ENCODE results near the gene FRRS1L. TPM values are rescaled to one million over a fixed set of nuclear protein-coding genes. Genes with fewer than 3 reads are reported as not detected.
"Not testable (repeated sequence)": the region's sequence is repeated elsewhere in the genome, so short reads cannot be mapped to it uniquely, and the experiment has no call there.

FRRS1L gene
- total RNA-seq, 1 donor from 2014 or later = not detected

DNA sequence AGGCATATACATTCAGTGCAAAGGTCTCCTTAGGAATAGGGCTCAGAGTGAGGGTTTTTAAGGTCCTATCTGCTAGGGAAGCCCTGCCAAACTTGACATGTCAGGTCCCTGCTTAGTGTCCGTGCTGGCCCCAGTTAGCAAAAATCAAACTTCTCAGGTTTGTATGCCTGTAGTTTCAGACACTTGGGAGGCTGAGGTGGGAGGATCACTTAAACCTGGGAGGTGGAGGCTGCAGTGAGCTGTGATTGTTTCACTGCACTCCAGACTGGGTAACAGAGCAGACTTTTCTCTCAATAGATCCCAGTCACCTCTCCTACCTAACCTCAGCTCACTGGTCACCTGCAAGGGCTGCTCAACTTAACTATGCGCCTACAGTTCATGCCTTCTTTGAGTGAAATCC is 28.6 kb downstream of the FRRS1L start:
- no peak overlapping the region for H3K4me3 ChIP-seq (ENCODE audit: low read depth, low read length)
- TF ChIP-seq, protein P1, sequence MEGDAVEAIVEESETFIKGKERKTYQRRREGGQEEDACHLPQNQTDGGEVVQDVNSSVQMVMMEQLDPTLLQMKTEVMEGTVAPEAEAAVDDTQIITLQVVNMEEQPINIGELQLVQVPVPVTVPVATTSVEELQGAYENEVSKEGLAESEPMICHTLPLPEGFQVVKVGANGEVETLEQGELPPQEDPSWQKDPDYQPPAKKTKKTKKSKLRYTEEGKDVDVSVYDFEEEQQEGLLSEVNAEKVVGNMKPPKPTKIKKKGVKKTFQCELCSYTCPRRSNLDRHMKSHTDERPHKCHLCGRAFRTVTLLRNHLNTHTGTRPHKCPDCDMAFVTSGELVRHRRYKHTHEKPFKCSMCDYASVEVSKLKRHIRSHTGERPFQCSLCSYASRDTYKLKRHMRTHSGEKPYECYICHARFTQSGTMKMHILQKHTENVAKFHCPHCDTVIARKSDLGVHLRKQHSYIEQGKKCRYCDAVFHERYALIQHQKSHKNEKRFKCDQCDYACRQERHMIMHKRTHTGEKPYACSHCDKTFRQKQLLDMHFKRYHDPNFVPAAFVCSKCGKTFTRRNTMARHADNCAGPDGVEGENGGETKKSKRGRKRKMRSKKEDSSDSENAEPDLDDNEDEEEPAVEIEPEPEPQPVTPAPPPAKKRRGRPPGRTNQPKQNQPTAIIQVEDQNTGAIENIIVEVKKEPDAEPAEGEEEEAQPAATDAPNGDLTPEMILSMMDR (IDR thresholded peaks at IDR 0.05; ENCODE audit: insufficient read depth, low read length, severe bottlenecking) = no peak
- no peaks in the 10 kb centered on the region for H3K27me3 ChIP-seq (ENCODE audit: control insufficient read depth, insufficient read depth, low read length)
- DNase-seq (ENCODE audit: low read depth) (no peak), FAIRE-seq (no peak)
- no peaks in the 10 kb centered on the region for H3K36me3 ChIP-seq (ENCODE audit: control insufficient read depth, insufficient read depth, low read length)

DNA sequence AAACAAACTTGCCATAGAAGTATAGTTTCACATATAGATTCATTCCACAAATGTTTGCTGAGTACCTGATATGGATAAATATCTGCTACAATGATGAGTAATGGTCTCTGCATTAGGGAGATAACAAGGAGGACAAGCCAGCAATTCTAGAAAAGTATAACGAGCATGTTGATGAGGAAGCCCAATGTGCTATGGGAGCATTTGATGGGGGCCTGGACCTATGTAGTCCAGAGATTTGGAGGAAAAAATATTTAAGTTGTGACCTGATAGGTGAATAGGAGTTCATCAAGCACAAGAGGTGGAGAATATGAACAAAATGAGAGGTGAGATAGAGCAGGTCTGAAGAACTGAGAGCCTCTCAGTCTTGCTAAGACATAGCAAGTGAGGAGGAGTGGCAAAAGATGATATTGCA is 32.9 kb downstream of the FRRS1L start:
- no peak for FAIRE-seq

DNA sequence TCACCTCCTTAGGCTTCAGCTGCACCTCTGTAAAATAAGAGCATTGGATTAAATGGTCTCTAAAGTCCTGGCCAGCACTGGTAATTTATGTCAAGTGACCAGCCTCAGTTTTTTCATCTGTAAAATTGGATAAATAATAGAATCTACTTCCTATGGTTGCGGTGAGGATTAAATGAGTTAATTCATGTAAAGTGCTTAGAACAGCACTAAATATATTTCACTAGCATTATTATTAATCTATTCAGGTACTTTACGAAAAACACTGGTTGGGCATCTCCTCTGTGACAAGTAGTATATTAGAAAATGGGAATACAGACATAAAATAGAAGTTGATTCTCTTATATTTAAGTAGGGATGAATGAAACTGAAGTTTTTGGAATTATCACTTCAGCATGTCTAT is 33.5 kb downstream of the FRRS1L start:
- Histone ChIP-seq H3K27me3 (ENCODE audit: control insufficient read depth, insufficient read depth, low read length) (no peaks in the 10 kb centered on the region), H3K36me3 (ENCODE audit: control insufficient read depth, insufficient read depth, low read length) (no peaks in the 10 kb centered on the region), H3K4me3 (ENCODE audit: low read depth, low read length) (no peak overlapping the region)
- TF ChIP-seq, protein P1 (IDR thresholded peaks at IDR 0.05; ENCODE audit: insufficient read depth, low read length, severe bottlenecking) = no peak
- no peak for DNase-seq (ENCODE audit: low read depth)
- FAIRE-seq = no peak

More for the DNA sequence above, 32.9 kb downstream of the FRRS1L start:
- no peak for DNase-seq (ENCODE audit: low read depth)
- H3K4me3 ChIP-seq (ENCODE audit: low read depth, low read length) = no peak overlapping the region
- no peaks in the 10 kb centered on the region for H3K27me3 ChIP-seq (ENCODE audit: control insufficient read depth, insufficient read depth, low read length)
- no peaks in the 10 kb centered on the region for H3K36me3 ChIP-seq (ENCODE audit: control insufficient read depth, insufficient read depth, low read length)
- TF ChIP-seq, protein P1 (IDR thresholded peaks at IDR 0.05; ENCODE audit: insufficient read depth, low read length, severe bottlenecking) = no peak

DNA sequence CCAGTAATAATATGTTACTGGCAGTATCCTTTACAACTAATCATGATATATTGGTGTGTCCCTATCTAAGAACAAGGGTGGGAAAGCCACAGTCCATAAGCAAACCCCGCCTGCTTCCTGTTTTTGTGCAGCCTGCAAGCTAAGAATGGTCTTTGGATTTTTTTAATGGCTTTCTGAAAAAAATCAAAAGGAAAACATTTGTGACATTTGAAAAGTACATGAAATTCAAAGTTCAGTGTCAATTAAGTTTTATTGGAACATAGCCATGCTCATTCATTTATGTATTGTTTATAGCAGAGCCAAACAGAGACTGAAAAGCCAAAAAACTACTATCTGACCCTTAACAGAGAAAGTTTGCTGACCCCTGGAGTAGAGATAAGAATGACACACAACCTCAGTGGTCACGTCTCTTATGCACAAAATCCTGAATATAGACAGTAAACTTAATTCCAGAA is 34.5 kb downstream of the FRRS1L start:
- DNase-seq (ENCODE audit: low read depth) (no peak), FAIRE-seq (no peak)
- Histone ChIP-seq H3K4me3 (ENCODE audit: low read depth, low read length) (no peak overlapping the region), H3K36me3 (ENCODE audit: control insufficient read depth, insufficient read depth, low read length) (no peaks in the 10 kb centered on the region), H3K27me3 (ENCODE audit: control insufficient read depth, insufficient read depth, low read length) (no peaks in the 10 kb centered on the region)
- TF ChIP-seq, protein P1 (IDR thresholded peaks at IDR 0.05; ENCODE audit: insufficient read depth, low read length, severe bottlenecking) = no peak

DNA sequence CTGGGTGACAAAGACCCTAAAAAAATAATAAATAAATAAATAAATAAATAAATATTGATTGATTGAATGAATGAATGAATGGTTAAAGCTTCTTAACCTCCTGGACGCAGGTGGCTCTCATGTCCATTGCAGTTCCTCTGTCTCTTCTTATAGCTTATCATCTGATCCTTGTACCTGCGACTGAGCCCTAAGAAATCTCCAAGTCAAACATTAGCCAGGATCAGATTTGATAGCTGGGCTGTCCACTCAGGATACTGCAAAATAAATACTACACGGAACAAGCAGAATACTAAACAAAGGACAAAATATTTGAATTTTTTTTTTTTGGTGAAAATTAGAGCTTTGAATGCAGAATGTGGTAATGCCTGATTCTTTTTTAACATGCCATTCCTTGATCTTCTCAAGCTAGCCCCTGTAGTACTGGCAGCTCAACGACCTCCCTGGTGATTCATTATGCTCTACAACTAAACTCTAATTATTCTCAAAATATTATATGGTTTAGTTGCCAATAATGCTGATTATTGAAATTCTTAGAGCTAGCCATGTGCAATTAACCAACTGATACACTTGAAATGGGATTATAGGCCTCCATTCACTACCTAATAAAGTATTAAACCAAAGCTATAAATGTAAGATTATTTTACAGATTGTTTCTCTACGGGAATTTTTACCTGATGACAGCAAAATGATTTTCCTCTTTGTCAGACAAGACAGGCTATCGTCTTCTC is 37.4 kb downstream of the FRRS1L start:
- FAIRE-seq (no peak), DNase-seq (ENCODE audit: low read depth) (no peak)
- H3K36me3 ChIP-seq (ENCODE audit: control insufficient read depth, insufficient read depth, low read length) = no peaks in the 10 kb centered on the region

DNA sequence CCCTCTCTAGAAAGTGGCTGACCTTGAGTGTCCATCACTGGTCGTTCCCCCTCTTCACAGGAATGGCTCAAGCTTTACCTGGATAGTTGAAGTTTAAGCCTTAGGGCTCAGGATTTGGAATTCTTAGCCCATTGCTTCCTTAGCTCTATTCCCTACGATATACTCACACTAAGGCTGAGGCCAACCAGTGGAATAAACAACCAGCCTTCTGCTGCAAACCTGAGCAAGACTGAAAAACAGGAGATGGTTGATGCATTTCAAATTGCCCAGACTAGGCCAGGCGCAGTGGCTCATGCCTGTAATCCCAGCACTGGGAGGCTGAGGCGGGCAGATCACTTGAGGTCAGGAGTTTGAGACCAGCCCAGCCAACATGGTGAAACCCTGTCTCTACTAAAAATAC is 40.4 kb downstream of the FRRS1L start:
- H3K4me3 ChIP-seq (ENCODE audit: low read depth, low read length); FAIRE-seq; H3K36me3 ChIP-seq (ENCODE audit: control insufficient read depth, insufficient read depth, low read length); DNase-seq (ENCODE audit: low read depth); H3K27me3 ChIP-seq (ENCODE audit: control insufficient read depth, insufficient read depth, low read length): not testable (repeated sequence)

More for the DNA sequence above, 37.4 kb downstream of the FRRS1L start:
- H3K4me3 ChIP-seq (ENCODE audit: low read depth, low read length) = no peak overlapping the region
- TF ChIP-seq, protein P1 (IDR thresholded peaks at IDR 0.05; ENCODE audit: insufficient read depth, low read length, severe bottlenecking) = no peak
- no peaks in the 10 kb centered on the region for H3K27me3 ChIP-seq (ENCODE audit: control insufficient read depth, insufficient read depth, low read length)

All from bronchial epithelial cell (primary cell).